H9 (cell line): Measurements from ENCODE around the gene RAB11FIP4. TPM values are rescaled to one million over a fixed set of nuclear protein-coding genes. Genes with fewer than 3 reads are reported as not detected.
A peak's percentile ranks its signal among the peaks of the same experiment; 100 is the strongest.

ENCODE experiments used
- DNase-seq: peaks from one replicate; pipeline ENCODE4 v3.0.0-alpha.2; 2017
- H2AFZ ChIP-seq: one replicate; pipeline ENCODE4 v1.6.1; 2013; ENCODE audit warnings: mild to moderate bottlenecking, low read length, control low read depth, moderate library complexity
- H2AK5ac ChIP-seq: 2 replicates; pipeline ENCODE4 v1.6.1; 2013; ENCODE audit warnings: low read length, control low read depth, mixed read lengths; ENCODE audit not compliant: insufficient read length
- H2BK120ac ChIP-seq: one replicate; pipeline ENCODE4 v1.6.1; 2013; ENCODE audit warnings: low read depth, mild to moderate bottlenecking, low read length, control low read depth, inconsistent platforms; ENCODE audit not compliant: poor library complexity, severe bottlenecking
- H2BK12ac ChIP-seq: 2 replicates; pipeline ENCODE4 v1.6.1; 2013; ENCODE audit warnings: low read length, control low read depth, mixed read lengths, low read depth; ENCODE audit not compliant: insufficient read length
- H2BK15ac ChIP-seq: 2 replicates; pipeline ENCODE4 v1.6.1; 2013; ENCODE audit warnings: low read depth, low read length, control low read depth
- H2BK20ac ChIP-seq: one replicate; pipeline ENCODE4 v1.6.1; 2013; ENCODE audit warnings: low read depth, mild to moderate bottlenecking, low read length, control low read depth, inconsistent platforms; ENCODE audit not compliant: poor library complexity, severe bottlenecking
- H2BK5ac ChIP-seq: 2 replicates; pipeline ENCODE4 v1.6.1; 2013; ENCODE audit warnings: low read length, control low read depth, mixed read lengths; ENCODE audit not compliant: insufficient read length
- H3K14ac ChIP-seq: 2 replicates; pipeline ENCODE4 v1.6.1; 2013; ENCODE audit warnings: low read length, control low read depth; ENCODE audit not compliant: insufficient read depth
- H3K18ac ChIP-seq: 2 replicates; pipeline ENCODE4 v1.6.1; 2013; ENCODE audit warnings: low read depth, mild to moderate bottlenecking, mixed read lengths, low read length, control low read depth; ENCODE audit not compliant: insufficient read length
- H3K23ac ChIP-seq: 2 replicates; pipeline ENCODE4 v1.6.1; 2013; ENCODE audit warnings: low read length, control low read depth, mixed read lengths, low read depth; ENCODE audit not compliant: insufficient read length
- H3K23me2 ChIP-seq: 2 replicates; pipeline ENCODE4 v1.6.1; 2013; ENCODE audit warnings: low read depth, mild to moderate bottlenecking, mixed read lengths, low read length, control low read depth; ENCODE audit not compliant: insufficient read length, poor library complexity, severe bottlenecking
- H3K27ac ChIP-seq: 2 replicates; pipeline ENCODE4 v1.5.1; 2013; ENCODE audit warnings: low read length, control low read depth, mixed read lengths, low read depth; ENCODE audit not compliant: insufficient read length
- H3K27me3 ChIP-seq: 2 replicates; pipeline ENCODE4 v1.6.1; 2013; ENCODE audit warnings: low read length, control low read depth, inconsistent platforms; ENCODE audit not compliant: insufficient read depth
- H3K4ac ChIP-seq: 2 replicates; pipeline ENCODE4 v1.6.1; 2013; ENCODE audit warnings: low read depth, mild to moderate bottlenecking, control low read depth, inconsistent platforms, low read length, moderate library complexity
- H3K4me1 ChIP-seq: 2 replicates; pipeline ENCODE4 v1.6.1; 2013; ENCODE audit warnings: low read length, control low read depth, inconsistent platforms; ENCODE audit not compliant: insufficient read depth
- H3K4me2 ChIP-seq: 2 replicates; pipeline ENCODE4 v1.6.1; 2013; ENCODE audit warnings: low read length, control low read depth, mixed read lengths; ENCODE audit not compliant: insufficient read length, insufficient read depth
- H3K56ac ChIP-seq: 2 replicates; pipeline ENCODE4 v1.6.1; 2013; ENCODE audit warnings: low read depth, mild to moderate bottlenecking, mixed read lengths, low read length, control low read depth; ENCODE audit not compliant: insufficient read length
- H3K79me1 ChIP-seq: 2 replicates; pipeline ENCODE4 v1.6.1; 2013; ENCODE audit warnings: low read depth, mild to moderate bottlenecking, moderate library complexity, low read length, control low read depth, inconsistent platforms; ENCODE audit not compliant: insufficient read depth, poor library complexity, severe bottlenecking
- H3K79me2 ChIP-seq: 2 replicates; pipeline ENCODE4 v1.6.1; 2013; ENCODE audit warnings: low read length, control low read depth, inconsistent platforms; ENCODE audit not compliant: insufficient read depth
- H3K9ac ChIP-seq: 2 replicates; pipeline ENCODE4 v1.6.1; 2013; ENCODE audit warnings: low read length, control low read depth, mixed read lengths; ENCODE audit not compliant: insufficient read length; ENCODE audit errors: extremely low read depth
- H3K9me3 ChIP-seq: one replicate; pipeline ENCODE4 v1.6.1; 2013; ENCODE audit warnings: low read depth, low read length, inconsistent platforms; ENCODE audit not compliant: control insufficient read depth
- H3T11ph ChIP-seq: one replicate; pipeline ENCODE4 v1.6.1; 2013; ENCODE audit warnings: mild to moderate bottlenecking, low read length, control low read depth, inconsistent platforms
- H4K20me1 ChIP-seq: one replicate; pipeline ENCODE4 v1.6.1; 2013; ENCODE audit not compliant: control insufficient read depth, insufficient read length, insufficient read depth
- H4K5ac ChIP-seq: 2 replicates; pipeline ENCODE4 v1.6.1; 2013; ENCODE audit warnings: low read depth, mild to moderate bottlenecking, mixed read lengths, low read length, control low read depth; ENCODE audit not compliant: insufficient read length
- H4K8ac ChIP-seq: replicated peaks from 2 replicates; pipeline ENCODE4 v1.6.1; 2013; ENCODE audit warnings: low read length, control low read depth, mixed read lengths, low read depth; ENCODE audit not compliant: insufficient read length
- H4K91ac ChIP-seq: 2 replicates; pipeline ENCODE4 v1.6.1; 2013; ENCODE audit warnings: low read depth, mild to moderate bottlenecking, moderate library complexity, mixed read lengths, low read length, control low read depth; ENCODE audit not compliant: insufficient read length
- H3K27ac Mint-ChIP-seq, 3 experiments: 2 replicates in 2 of 3; 3 replicates in 1 of 3; pipeline ENCODE4 v1.8.0; 2020 to 2021; ENCODE audit warnings: mixed read lengths in 3 of 3, mild to moderate bottlenecking in 1 of 3, moderate library complexity in 1 of 3
- H3K27me3 Mint-ChIP-seq: 2 replicates; pipeline ENCODE4 v1.8.0; 2021; ENCODE audit warnings: low read depth, mild to moderate bottlenecking, moderate library complexity, mixed read lengths
- H3K36me3 Mint-ChIP-seq, 3 experiments: 2 replicates in 2 of 3; 3 replicates in 1 of 3; pipeline ENCODE4 v1.8.0; 2020 to 2021; ENCODE audit warnings: low read depth in 3 of 3, mixed read lengths in 3 of 3; ENCODE audit not compliant: insufficient read depth in 1 of 3
- H3K4me1 Mint-ChIP-seq, 2 experiments: 2 replicates each; pipeline ENCODE4 v1.8.0; 2020; ENCODE audit warnings: mixed read lengths in 2 of 2
- H3K4me3 Mint-ChIP-seq, 2 experiments: 2 replicates in 1 of 2; 3 replicates in 1 of 2; pipeline ENCODE4 v1.8.0; 2020 to 2021; ENCODE audit warnings: mild to moderate bottlenecking in 2 of 2, mixed read lengths in 2 of 2, moderate library complexity in 1 of 2
- H3K9me3 Mint-ChIP-seq, 2 experiments: 2 replicates in 1 of 2; 3 replicates in 1 of 2; pipeline ENCODE4 v1.8.0; 2020; ENCODE audit warnings: mild to moderate bottlenecking in 2 of 2, mixed read lengths in 2 of 2, moderate library complexity in 1 of 2
- WGBS: extraction: QIAGEN DNeasy Blood & Tissue Kit; methylation state at CpG from one replicate; pipeline ENCODE4 v1.1.7; 2013; ENCODE audit warnings: missing lambda C conversion rate, low lambda C conversion rate, mixed read lengths; ENCODE audit not compliant: insufficient read length; ENCODE audit errors: extremely low coverage; 5-methylcytosine and 5-hydroxymethylcytosine counted together
- total RNA-seq: library from RNA; stranded (reverse); gene quantifications from 2 replicates; pipeline ENCODE4 v1.2.1, GENCODE V29; 2021
- TF ChIP-seq, protein P1 (sequence below): fragments of 200-600 bp; sonication (generic); conservative IDR thresholded peaks from 3 replicates; pipeline ENCODE4 v1.8.0; 2021; ENCODE audit warnings: antibody characterized with exemption, mild to moderate bottlenecking

RAB11FIP4 gene
- total RNA-seq, 1 experiment from 2014 or later: 25.7 TPM

DNA sequence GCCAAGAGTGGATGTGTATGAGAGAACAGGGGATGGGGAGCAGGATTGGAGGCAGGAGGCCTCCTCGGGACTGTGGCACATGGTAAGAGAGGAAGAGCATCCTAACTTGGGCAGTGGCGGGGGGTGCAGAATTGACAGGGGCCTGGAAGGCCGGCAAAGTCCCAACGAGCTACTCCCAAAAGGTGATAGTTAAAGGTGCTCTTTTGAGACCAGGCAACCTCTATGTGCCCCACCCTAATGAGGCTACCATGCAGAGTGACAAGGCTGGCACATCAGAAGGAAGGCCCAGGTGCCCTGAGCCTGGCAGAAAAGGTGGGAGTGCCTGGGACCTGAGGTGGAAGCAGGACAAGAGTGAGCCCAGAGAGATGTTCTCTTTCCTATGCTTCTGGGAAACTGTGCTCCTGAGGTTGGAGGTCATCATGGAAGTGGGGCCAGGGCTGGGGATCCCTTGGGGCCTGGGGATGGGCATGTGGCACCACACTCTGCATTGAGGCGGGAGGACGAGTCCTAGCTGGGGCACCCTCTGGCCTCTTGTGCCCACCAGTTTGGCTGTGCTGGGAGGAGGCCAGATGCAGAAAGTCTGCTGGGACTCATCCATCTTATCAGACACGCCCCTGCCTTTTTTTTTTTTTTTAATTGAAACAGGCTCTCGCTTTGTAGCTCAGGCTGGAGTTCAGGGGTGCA lies 5.9 kb downstream of the RAB11FIP4 start:
- no peak overlapping the region for H3K27ac ChIP-seq
- H3K4ac ChIP-seq: no peak overlapping the region
- no CpG with 5 or more reads among the region's 8 CpGs for WGBS
- H2AK5ac ChIP-seq: no peak overlapping the region
- H2BK20ac ChIP-seq: no peak overlapping the region
- H4K8ac ChIP-seq: no peak overlapping the region
- no peak overlapping the region for H3K4me2 ChIP-seq
- no peak overlapping the region for H3K9ac ChIP-seq
- no peak overlapping the region for H3K18ac ChIP-seq
- H2BK12ac ChIP-seq: no peak overlapping the region
- H2BK5ac ChIP-seq: no peak overlapping the region
- H3K27me3 ChIP-seq: no peaks in the 10 kb centered on the region; the same call in 1 of the 2 replicates
- H3K23me2 ChIP-seq: peaks cover 4% of the 10 kb centered on the region
- H3K4me1 Mint-ChIP-seq: peaks cover 3% of the 10 kb centered on the region in 2 experiments; a peak in 2 of 4 replicates
- no peak overlapping the region for H3K56ac ChIP-seq
- no peak overlapping the region for H2BK15ac ChIP-seq
- no peaks in the 10 kb centered on the region for H3K79me2 ChIP-seq
- H3T11ph ChIP-seq: no peak overlapping the region
- H3K79me1 ChIP-seq: no peaks in the 10 kb centered on the region
- H2BK120ac ChIP-seq: no peak overlapping the region
- no peaks in the 10 kb centered on the region for H3K9me3 ChIP-seq
- no peak overlapping the region for H4K91ac ChIP-seq
- H3K23ac ChIP-seq: no peak overlapping the region
- TF ChIP-seq, protein P1, sequence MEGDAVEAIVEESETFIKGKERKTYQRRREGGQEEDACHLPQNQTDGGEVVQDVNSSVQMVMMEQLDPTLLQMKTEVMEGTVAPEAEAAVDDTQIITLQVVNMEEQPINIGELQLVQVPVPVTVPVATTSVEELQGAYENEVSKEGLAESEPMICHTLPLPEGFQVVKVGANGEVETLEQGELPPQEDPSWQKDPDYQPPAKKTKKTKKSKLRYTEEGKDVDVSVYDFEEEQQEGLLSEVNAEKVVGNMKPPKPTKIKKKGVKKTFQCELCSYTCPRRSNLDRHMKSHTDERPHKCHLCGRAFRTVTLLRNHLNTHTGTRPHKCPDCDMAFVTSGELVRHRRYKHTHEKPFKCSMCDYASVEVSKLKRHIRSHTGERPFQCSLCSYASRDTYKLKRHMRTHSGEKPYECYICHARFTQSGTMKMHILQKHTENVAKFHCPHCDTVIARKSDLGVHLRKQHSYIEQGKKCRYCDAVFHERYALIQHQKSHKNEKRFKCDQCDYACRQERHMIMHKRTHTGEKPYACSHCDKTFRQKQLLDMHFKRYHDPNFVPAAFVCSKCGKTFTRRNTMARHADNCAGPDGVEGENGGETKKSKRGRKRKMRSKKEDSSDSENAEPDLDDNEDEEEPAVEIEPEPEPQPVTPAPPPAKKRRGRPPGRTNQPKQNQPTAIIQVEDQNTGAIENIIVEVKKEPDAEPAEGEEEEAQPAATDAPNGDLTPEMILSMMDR: no peak
- no peaks in the 10 kb centered on the region for H3K4me1 ChIP-seq
- H3K27ac Mint-ChIP-seq: peak overlapping the region in 1 of 3 experiments; percentile 21; a peak in 3 of 7 replicates
- H4K20me1 ChIP-seq: peaks cover 3% of the 10 kb centered on the region
- no peak overlapping the region for H2AFZ ChIP-seq
- H3K9me3 Mint-ChIP-seq: no peaks in the 10 kb centered on the region
- H3K4me3 Mint-ChIP-seq: no peak overlapping the region
- peaks cover 0 to under 1% (median 0%) of the 10 kb centered on the region in 3 experiments; a peak in 1 of 7 replicates for H3K36me3 Mint-ChIP-seq
- peaks cover 24% of the 10 kb centered on the region for H3K27me3 Mint-ChIP-seq
- no peak overlapping the region for H4K5ac ChIP-seq
- H3K14ac ChIP-seq: no peak overlapping the region; the same call in 1 of the 2 replicates
- peak; percentile 23 for DNase-seq
